ENCODE data around the gene HBP1.
"Not testable (repeated sequence)": the region's sequence is repeated elsewhere in the genome, so short reads cannot be mapped to it uniquely, and the experiment has no call there.

Gene HBP1

DNA sequence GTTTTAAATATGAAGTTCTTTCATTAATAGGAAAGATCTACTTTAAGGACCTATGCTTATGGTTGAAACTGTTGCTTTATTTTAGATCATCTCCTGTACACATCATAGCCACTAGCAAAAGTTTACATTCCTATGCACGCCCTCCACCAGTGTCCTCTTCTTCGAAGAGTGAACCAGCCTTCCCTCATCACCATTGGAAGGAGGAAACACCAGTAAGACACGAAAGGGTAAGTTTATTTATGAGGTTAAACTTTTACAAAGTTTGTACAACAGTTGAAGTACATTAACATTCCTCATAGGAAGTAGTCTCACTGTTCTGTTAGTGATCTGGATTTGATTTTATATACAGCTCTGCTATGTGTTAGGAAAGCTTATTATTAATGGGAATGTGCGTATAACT is 16.9 kb downstream of the HBP1 start:
- no peak for DNase-seq (ENCODE audit: low read depth)

DNA sequence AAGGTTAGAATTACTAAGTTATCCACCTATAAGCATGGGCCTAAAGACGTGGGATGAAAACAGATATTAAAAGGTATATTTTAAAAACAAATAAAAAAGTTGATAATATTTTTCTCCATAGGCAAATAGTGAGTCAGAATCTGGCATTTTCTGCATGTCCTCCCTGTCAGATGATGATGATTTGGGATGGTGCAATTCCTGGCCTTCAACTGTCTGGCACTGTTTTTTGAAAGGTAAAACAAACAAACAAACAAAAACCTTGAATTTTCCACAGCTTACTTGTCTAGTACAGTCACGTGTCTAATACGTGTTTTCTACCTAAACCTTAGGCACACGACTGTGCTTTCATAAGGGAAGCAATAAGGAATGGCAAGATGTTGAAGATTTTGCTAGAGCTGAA is 17.4 kb downstream of the HBP1 start:
- DNase-seq (ENCODE audit: low read depth): no peak

DNA sequence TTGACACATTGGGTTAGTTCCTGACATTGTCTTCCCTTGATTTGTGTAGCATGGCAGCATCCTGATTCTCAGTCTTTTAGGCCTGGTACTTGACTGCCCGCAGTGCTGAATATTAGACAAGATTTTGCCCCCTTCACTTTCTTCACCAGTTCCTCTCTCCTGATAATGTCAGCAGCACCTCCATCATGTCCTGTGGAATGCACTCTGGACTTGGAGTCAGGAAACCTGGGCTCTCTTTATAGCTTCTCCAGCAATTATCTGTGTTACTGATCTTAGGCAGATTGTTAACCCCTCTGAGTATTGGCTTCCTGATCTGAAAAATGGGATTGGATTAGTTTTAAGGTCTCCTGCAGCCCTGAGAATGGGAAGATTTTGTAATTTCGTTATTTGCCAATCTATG is 19.0 kb downstream of the HBP1 start:
- DNase-seq (ENCODE audit: low read depth): no peak

GRCh38 chr7:107190090-107190489 is 21.3 kb downstream of the HBP1 start:
- DNase-seq (ENCODE audit: low read depth): no peak

DNA sequence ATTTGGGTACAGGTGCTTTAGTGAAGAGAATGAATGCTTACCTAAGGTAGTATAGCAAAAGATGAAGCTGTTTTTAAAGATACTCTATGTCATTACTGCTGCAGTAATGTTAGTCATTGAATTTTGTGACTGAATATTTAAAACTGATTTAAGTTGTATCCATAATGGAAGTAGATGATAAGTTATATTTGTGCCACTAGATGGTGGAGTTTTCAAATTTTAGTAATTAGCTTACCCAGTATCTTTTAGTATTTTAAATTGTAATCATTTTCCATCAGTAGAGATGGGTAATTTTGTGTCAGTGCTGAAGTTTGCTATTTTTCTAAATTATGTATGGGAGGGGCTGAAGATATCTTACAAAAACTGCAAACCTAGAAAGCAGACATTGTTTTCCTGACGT is 25.2 kb downstream of the HBP1 start:
- DNase-seq (ENCODE audit: low read depth): no peak

DNA sequence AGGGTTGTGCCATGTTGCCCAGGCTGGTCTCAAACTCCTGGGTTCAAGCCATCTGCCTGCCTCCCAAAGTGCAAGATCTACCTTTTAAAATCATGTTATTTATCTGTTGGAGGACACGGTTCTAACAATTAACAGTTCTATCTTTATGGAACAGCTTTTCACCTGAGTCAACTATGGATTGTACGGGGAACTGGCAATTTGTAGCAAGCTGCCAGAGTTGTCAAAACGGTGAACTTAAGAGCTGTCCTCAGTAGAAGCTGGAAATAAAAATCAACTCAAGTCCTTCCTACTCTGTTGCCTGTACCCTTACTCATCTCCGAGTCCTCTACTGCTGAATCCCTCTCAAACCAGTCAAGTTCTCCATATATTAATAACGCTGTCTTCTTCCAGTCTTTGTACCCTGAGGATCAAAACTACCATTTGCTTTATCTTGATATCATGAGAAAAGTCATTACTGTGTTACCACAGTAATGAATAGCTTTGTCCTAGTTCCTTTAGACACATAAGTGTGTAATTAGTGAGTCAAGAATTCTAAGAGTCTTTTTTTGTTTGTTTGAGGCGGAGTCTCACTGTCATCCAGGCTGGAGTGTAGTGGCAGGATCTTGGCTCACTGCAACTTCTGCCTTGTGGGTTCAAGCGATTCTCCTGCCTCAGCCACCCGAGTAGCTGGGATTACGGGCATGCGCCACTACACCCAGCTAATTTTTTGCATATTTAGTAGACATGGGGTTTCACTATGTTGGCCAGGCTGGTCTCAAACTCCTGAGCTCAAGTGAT is 28.2 kb downstream of the HBP1 start:
- no peak for DNase-seq (ENCODE audit: low read depth)

DNA sequence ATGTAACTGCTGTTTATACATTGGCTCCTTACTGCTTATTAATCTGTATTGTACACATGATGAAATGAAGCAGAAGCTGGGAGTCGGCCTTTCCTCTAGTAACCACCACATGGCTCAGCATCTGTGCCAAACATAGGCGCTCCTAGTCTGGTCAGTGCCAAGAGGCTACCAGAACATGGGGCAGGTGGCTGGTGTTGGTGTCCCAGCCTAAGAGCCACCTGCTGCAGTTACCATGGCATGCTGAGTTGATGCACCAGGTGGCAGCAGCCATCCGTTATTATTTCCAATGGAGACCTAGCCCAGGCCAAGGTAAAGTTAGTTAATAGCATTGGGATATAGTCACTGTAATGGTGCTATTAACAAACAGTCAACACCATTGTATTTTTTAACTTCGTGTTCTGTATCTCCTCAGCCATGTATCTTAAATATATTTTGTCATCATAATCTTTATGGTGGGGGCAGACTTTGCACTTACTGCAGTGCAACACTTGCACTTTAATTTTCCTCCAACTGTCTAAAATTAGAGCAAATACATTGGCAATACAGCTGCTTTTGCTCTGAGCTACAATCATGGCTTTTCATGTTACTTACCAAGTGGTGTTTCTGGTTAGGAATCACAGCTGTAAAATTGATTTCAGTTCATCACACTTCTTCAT is 33.1 kb downstream of the HBP1 start:
- no peak for DNase-seq (ENCODE audit: low read depth)

GRCh38 chr7:107203607-107204006 is 34.8 kb downstream of the HBP1 start:
- no peak for DNase-seq (ENCODE audit: low read depth)

GRCh38 chr7:107206136-107206535 is 37.3 kb downstream of the HBP1 start:
- DNase-seq (ENCODE audit: low read depth): no peak

- no peak for DNase-seq (ENCODE audit: low read depth)
These were observed 37.9 kb downstream of the HBP1 start for GRCh38 chr7:107206706-107207105.

GRCh38 chr7:107207459-107207858 is 38.7 kb downstream of the HBP1 start:
- DNase-seq (ENCODE audit: low read depth): no peak

DNA sequence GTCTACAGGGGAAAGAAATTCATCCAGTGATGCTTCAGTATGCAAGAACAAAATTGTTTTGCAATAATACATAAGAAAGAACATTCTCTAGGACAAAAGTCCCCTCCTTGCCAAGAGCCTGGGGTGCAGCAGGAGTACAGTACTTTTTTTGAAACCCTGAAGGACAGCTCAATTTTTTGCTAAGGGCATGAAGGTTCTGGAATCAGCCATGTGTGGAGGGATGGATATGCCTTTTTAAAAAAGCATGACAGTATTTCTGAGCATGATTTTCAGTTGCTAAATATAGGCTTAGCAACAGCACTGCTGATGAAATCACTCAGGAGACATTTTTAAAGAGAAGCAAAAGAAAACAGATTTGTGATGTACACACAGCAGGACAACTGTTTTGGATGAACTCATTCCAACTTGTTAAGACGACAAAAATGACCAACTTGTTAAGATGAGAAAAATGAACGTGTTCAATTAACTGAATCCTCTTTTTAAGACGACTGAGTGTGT is 39.3 kb downstream of the HBP1 start:
- no peak for DNase-seq (ENCODE audit: low read depth)

DNA sequence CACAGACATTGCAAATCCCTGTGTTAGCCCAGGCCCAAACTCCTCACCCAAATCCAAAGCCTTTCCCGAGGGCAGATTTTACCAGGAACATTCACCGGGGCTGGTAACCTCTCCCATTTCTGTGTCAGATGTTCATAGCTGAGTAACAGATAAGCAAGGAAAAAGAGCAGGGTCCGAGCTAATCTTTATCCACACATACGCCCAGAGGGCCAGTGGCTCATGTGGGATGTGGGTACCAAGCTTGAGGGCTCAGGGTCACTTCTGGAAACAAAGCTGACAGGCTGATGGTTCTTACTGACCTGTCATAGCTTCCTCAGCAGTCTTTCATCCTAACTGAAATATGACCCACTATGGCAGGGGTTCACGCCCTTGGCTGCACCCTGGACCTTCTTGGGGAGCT is 39.8 kb downstream of the HBP1 start:
- no peak for DNase-seq (ENCODE audit: low read depth)

GRCh38 chr7:107209565-107209964 is 40.8 kb downstream of the HBP1 start:
- DNase-seq (ENCODE audit: low read depth): no peak

- no peak for DNase-seq (ENCODE audit: low read depth)
These were observed 41.6 kb downstream of the HBP1 start for GRCh38 chr7:107210400-107210799.

GRCh38 chr7:107212725-107213124 is 43.9 kb downstream of the HBP1 start:
- no peak for DNase-seq (ENCODE audit: low read depth)

GRCh38 chr7:107213193-107213788 is 44.5 kb downstream of the HBP1 start:
- no peak for DNase-seq (ENCODE audit: low read depth)

GRCh38 chr7:107213945-107214344 is 45.1 kb downstream of the HBP1 start:
- DNase-seq (ENCODE audit: low read depth): no peak

GRCh38 chr7:107219563-107220244 is 50.9 kb downstream of the HBP1 start:
- no peak for DNase-seq (ENCODE audit: low read depth)

GRCh38 chr7:107220356-107220755 is 51.6 kb downstream of the HBP1 start:
- no peak for DNase-seq (ENCODE audit: low read depth)

- DNase-seq (ENCODE audit: low read depth): not testable (repeated sequence)
These were observed 52.0 kb downstream of the HBP1 start for GRCh38 chr7:107220806-107221205.

GRCh38 chr7:107224374-107225223 is 55.8 kb downstream of the HBP1 start:
- no peak for DNase-seq (ENCODE audit: low read depth)
